ENCODE data around the gene PNCK.
"Not testable (repeated sequence)": the region's sequence is repeated elsewhere in the genome, so short reads cannot be mapped to it uniquely, and the experiment has no call there.

Gene PNCK

GRCh38 chrX:153673428-153674218 is at the start of gene PNCK:
Gene PNCK (minus strand): TSS chrX:153673813. CDS start chrX:153673076, 737 bp downstream.
- no peak for DNase-seq

DNA sequence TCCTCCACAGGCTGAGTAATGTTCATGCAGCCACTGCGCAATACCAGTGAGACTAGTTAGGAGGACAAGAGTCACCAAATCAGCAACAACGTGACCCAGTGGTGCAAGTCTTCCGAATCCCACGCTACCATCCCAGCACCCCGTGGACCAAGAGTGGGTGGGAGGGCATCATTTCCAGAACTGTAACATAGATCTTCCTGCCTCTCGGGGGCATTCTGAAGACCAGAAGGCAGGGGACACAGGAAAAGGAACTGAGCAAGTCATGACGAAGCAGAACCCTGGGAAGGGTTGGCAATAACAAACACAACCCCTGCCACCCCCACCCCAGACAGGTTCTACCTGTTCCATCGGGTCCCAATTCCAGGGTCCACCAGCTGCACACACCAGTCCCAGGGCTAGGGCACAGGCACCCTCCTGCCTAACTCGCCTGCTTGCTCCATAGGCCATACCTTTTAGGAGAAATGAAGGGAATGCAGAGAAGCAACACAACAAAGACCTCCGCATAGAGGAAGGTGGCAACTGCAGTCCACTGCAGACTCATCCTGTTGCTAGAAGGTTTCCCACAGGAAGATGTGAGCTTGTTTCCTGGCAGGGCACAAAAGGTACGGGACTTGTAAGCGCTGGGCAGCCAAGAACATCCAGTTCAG is 49.2 kb upstream of the PNCK start:
- DNase-seq: no peak

GRCh38 chrX:153719701-153720100 is 46.1 kb upstream of the PNCK start:
- no peak for DNase-seq

DNA sequence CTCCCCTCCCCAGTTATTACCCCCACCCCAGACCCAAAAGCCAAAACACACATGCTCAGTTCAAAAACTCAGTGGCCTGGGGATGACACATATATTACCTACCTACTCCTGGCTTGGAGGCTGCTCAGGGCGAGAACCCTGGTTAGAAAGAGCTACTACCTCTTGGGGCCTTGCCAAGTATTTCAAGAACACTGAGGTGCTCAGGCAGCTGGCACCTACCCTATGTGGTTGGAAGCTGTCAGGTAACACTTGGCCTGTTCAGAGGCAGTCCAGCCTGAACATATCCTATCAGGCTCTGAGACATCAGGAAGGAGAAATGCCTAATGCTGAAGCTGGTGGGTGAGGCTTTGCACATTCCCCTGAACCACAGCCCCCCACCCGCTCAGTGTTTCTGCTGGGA is 45.6 kb upstream of the PNCK start:
- DNase-seq: no peak

- DNase-seq: no peak
Observed at GRCh38 chrX:153717445-153717844, 43.8 kb upstream of the PNCK start.

DNA sequence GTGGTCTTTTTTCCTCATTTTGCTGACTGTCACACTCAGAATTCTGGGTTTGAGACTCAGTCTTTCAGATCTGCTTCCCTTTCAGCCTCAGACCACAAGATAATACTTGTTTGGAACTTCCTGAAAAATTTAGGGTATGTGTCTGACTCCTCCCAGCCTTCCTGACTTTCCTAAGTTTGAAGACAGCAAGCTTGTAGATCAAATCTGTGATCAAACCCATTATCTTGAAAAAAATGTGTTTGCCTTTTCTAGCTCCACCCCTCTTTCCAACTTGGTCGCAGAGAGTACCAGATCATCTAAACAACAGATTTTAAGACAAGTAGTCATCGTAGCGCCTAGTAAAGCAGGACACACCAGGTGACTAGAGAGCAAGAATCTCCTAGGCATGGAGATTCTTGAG is 40.6 kb upstream of the PNCK start:
- no peak for DNase-seq

DNA sequence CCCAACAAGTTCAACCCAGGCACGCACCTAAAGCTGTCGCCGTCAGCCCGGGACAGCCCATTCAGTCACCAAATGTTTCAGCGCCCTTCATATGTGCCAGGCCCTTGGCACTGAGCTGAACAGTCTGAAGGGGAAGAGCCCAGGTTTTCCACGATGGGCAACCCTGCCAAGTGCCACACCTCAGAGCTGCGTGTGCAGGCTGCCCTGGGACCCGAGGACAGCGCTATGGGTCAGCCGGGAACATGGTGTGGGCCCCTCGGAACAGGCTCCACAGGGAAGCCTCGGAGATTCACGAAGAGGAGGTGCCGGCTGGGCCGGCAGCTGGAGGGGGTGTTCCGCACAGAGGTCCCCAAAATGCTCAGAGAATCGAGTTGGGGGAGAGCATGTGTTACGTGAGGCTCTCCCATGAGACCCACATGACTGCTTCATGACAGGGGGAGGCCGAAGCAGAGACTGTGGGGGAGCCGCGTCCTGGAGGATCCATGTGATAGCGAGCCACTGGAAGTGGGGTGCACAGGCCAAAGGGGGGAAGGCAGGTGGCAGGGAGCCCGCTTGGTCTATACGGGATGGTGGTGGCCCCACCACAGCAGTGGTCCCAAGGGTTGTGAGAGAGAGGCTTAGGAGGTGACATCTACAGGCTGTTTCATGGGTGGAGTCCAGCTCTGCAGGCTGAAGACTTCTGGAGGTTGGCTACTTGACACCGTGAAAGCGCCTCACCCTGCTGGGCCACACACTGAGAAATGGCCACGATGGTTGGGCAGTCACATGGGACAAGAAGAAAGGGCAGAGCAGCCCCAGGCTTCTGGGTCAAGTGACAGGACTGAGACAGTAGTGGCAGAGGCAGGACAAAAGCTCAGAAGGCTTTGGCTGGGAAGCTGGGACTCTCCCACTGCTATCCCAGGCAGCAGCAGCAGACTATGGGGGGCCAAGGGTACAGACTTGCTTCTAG is 36.4 kb upstream of the PNCK start:
- no peak for DNase-seq

GRCh38 chrX:153708415-153708814 is 34.8 kb upstream of the PNCK start:
- peak; percentile 50 for DNase-seq

GRCh38 chrX:153707406-153707805 is 33.8 kb upstream of the PNCK start:
- no peak for DNase-seq

DNA sequence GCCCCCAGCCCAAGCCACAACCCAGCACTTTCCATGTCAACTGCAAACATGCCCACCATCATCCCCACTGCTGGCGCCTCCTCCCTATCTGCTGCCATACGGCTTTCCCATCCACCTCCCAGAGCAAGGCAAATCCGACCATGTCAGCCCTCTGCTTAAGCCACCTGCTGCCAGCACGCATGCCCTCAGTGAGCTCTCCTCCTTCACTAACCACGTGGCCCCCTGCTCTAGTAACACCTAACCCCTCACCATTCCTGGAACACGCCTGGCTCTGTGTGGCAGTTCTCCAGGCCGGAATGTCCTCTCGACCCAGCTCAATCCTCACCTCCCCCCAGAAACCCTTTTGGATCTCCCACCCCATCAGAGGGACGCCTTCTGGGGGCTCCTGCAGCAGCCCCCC is 33.2 kb upstream of the PNCK start:
- DNase-seq: no peak

DNA sequence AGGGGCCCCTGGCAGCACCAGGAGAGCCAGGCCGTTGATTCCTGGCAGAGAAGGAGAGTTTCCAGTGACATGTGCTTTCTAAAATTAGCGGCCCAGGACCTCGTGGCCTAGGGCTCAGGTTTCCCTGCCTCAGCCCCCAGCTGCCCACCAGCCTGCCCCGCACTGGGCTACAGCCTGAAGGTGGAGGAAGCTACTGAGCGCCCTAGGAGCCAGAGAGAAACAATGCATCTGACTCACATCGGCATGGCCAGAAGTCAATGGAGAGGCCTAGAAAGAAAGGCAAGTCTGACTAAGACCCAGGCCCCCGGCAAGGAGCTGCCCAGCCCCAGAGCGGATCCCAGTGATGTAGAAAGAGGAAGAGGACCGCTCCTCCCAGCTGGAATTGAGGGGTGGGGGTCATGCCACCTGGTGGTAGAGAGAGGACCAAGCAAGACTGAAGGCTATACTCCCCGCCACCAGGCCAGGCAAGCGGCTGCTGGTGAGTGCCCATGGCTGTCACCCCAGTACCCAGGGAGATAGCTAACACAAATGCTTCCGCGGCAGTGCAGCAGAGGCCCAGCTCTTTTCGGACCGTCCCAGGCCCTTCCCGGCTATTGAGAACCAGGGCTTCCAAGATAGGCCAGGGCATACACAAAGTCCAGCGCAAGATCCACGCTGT is 31.9 kb upstream of the PNCK start:
- not testable (repeated sequence) for DNase-seq

- not testable (repeated sequence) for DNase-seq
Observed at GRCh38 chrX:153704631-153705402, 31.2 kb upstream of the PNCK start.

- DNase-seq: no peak
Observed at GRCh38 chrX:153704021-153704526, 30.5 kb upstream of the PNCK start.

DNA sequence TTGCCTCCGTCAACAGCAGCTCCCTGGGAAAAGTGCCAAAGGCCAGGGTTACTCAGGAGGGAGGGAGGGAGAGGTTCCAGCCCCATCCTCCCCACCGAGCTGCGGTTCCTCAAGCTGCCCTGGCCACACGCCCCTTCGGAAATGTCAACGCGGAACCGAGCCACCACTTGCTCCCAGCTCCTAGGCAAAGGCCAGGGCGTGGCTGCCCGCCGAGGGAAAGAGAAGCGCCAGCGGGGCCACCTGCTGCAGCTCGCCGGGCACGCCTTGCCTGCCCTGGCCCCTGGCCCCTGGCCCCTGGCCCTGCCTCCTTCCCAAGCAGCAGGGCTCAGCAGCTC is 29.4 kb upstream of the PNCK start:
- DNase-seq: no peak

GRCh38 chrX:153702336-153703035 is 28.9 kb upstream of the PNCK start:
- no peak for DNase-seq

DNA sequence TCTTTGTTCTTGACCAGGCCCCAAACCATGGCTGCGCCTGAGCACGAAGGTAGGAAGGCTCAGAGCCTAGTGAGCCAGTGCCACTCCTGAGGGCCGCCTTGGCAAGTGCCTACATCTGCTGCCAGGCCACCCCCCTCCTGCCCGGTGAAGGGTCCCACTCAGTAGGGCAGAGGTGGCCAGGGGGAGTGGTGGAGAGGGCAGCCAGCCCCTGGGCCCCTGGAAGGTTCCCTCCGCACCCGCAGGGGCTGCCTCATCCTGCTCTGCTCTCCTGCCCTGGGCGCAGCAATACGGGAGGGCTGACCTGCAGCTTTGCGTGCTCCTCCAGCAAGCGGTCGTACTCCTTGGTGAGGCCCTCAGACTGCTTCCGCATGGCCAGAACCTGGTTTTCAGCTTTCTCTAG is 28.1 kb upstream of the PNCK start:
- no peak for DNase-seq

GRCh38 chrX:153700967-153701366 is 27.4 kb upstream of the PNCK start:
- DNase-seq: no peak

GRCh38 chrX:153700376-153700945 is 26.8 kb upstream of the PNCK start:
- no peak for DNase-seq

- not testable (repeated sequence) for DNase-seq
Observed at GRCh38 chrX:153699784-153700371, 26.3 kb upstream of the PNCK start.

DNA sequence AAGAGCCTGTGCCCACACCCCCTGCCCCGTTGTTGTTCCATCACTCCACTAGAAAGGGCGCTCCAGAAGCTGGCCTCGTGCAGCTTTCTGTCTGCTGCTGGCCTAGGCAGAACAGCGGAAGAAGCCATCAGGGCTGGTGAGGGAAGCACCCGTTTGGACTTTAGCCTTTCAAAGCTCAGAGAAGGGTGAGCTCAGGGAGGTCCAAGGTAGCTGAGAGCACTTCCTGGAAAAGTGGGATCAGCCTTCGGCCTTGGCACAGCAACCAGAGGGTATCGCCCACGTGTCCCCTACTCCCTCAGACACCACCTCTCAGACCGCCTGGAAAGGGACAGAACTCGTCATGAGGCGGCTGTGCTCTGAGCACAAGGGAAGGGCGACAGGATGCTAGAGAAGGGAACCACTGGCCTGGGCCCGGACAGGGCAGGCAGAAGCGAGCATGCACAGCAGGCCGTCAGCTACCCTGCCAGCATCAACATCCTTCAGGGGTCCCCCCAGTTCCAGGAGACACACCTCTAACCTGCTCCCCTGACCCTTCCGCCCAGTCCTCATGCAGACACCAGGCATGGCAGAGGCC is 25.7 kb upstream of the PNCK start:
- not testable (repeated sequence) for DNase-seq
